Activated T-helper 9 cell treated with anti-CD3 and anti-CD28 coated beads, Interleukin-2, amount 50 U/mL, for 16 hours (primary cell): ENCODE results near the gene PFN4.

Source experiments
- DNase-seq: peaks from one replicate; pipeline ENCODE4 v3.0.0-alpha.2; 2020; ENCODE audit warnings: low read depth

PFN4 gene

GRCh38 chr2:24077879-24078278, 45.3 kb downstream of the PFN4 start:
- no peak for DNase-seq

GRCh38 chr2:24077535-24077877, 45.6 kb downstream of the PFN4 start:
- no peak for DNase-seq

DNA sequence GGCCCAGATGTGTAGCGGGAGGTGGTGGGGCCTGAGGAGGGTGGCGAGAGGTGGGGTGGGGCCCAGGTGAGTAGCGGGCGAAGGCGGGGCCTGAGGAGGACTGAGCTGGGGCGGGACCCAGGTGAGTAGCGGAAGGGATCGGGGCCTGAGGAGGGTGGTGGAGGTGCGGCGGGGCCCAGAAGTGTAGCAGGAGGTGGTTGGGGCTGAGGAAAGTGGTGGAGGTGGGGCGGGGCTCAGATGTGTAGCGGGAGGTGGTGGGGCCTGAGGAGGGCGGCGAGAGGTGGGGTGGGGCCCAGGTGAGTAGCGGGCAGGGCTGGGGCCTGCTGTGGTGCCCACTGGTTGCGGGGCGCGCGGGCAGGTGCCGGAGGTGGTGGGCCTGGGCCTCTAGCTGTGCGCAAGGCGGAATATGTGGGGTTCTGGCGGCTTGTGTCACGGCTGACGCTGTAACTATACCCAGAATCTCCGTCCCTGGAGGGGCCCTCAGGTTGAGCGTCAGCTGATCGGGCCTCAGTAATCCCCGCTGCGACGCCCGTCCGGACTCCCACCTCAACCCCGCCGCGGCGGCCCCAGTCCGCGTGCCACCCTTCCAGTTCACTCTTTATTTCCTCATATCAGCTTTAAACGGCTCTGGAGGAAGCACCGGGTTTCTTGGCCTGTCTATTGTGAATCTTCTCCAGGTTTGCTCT, 46.1 kb downstream of the PFN4 start:
- DNase-seq = no peak

DNA sequence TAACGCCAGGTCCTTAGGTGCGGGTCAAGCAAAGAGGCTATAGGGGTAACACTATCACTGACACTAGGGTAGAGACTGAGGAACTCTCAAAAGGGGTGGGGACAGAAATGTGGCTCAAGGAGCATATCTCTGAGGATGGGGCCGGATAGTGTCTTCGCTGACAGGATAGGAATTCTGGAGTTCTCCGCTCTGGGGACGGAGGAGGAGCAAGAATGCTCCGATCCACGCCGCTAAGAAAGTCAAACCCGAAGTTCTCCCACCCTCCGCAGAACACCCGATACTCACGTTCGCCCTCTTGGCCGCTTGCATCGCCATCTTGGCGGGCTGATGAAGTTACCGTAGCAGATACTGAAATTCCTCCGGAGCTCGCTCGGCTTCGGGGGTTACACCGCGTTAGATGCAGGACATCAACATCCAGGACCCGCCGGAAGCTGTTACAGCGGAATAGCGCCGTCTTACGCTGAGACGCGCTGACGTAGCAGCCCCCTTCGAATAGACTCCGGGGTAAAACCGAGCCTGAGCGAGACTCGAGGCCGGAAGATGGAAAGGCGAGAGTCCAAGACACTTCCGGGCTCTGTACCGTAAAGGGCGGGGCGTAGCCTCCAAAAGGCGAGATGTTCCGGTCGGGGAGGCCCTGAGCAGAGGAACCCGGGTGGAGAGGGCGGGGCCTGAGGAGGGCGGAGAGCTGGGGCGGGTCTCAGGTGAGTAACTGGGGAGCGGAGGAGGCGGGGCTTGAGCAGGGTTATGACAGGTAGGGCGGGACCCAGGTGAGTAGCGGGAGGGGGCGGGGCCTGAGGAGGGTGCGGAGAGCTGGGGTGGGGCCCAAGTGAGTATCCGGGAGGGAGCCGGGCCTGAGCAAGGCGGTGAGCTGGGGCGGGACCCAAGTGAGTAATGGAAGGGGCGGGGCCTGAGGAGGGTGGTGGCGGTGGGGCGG, 47.0 kb downstream of the PFN4 start, which contains the start of gene SF3B6:
SF3B6 (minus strand) TSS at position 412 of the 934 bp plus-strand sequence; CDS start at position 315, 97 bp downstream.
- peak; percentile 99 for DNase-seq

DNA sequence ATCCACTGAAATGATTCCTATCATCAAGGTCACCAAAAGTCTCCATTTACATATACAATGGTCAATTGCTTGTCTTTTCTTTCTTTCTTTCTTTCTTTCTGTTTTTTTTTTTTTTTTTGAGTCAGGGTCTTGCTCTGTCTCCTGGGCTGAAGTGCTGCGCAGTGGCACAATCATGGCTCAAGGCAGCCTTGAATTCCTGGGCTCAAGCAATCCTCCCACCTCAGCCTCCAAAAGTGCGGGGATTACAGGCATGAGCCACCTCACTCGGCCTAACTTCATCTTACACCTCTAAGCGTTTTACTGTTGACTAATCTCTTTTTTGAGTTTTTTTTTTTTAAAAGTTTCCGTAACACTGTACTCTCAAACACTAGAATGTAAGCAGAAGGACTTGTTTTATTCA, 47.9 kb downstream of the PFN4 start:
- no peak for DNase-seq

- no peak for DNase-seq
Measured at GRCh38 chr2:24073816-24074215, 49.3 kb downstream of the PFN4 start.

- no peak for DNase-seq
Measured at GRCh38 chr2:24072259-24072658, 50.9 kb downstream of the PFN4 start.

DNA sequence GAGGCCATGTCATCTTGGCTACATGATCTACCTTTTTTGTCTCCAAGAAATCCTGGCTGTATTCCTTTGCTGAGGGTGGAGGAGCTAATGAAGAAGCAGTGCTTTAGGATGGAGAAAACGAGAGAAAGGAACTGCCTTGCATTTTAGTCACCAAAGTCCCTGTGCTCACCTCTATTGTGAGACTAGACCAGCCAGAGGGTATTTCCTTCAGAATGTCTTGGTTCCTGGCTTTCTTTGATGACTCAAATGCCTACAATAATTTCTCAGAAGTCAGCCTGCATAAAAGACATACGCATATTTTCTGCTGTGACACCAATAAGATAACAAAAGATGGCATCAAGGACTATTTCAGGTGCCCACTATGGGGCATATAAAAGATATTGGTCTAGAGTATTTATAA, 57.8 kb downstream of the PFN4 start:
- no peak for DNase-seq
